HK-2 (cell line): ENCODE measurements around the gene TMEM150B.

Experiments used
- DNase-seq: peaks from one replicate; pipeline ENCODE4 v3.0.0-alpha.2; 2018; ENCODE audit not compliant: unreplicated experiment

TMEM150B gene

DNA sequence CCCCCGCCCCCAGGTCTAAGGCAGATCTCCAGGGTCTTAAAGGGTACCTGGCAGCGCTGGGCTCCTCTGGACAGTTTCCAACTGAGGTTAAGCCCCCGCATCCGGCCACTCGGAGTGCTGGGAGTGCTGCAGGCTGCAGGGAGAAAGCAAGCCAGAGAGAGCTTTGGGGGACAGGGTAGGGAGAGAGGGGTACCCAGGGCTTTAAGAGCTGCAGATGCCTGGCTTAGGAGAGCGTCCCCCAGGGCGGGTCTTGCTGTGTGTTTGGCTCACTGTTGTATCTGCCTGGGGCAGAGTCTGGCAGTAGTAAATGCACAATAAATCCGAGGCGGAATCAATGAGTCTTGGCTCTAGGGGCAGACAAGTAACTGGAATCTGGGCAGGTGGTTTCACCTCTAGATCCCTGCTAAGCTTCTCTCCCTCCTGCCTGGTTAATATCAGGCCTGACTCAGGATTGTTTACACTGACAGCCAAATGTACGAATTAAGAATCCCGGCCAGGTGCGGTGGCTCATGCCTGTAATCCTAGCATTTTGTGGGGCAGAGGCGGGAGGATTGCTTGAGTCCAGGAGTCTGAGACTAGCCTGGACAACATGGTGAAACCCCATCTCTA is 30.2 kb upstream of the TMEM150B start:
- DNase-seq, result no peak

DNA sequence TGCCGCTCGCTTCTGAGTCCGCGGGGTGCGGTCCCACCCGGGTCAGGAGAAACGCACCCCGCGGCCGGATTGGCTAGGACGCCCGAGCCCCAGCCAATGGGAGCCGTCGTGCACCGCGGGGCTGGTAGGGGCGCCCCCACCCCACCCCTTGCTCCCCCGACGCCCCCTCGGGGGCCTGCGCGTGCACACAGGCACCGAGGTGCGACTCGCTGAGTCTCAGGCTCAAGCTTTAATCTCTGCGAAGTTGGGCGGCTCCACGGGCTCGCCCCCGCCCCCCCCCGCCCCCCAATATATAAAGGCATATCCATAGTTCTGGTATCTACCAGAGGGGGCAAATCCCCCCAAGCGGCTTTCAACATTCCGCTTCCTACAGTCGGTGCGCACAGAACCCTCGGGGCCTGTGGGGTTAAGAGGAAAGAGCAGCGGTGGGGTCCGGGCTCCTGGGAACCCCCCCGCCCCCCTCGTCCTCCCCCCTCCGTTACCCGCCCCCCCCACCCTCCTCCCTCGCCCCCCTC is 29.6 kb upstream of the TMEM150B start, which contains the start of gene COX6B2:
TSS of gene COX6B2 (minus strand) at position 22 of the 515 bp plus-strand sequence. CDS start 198 bp downstream, outside the sequence.
- DNase-seq, result no peak

DNA sequence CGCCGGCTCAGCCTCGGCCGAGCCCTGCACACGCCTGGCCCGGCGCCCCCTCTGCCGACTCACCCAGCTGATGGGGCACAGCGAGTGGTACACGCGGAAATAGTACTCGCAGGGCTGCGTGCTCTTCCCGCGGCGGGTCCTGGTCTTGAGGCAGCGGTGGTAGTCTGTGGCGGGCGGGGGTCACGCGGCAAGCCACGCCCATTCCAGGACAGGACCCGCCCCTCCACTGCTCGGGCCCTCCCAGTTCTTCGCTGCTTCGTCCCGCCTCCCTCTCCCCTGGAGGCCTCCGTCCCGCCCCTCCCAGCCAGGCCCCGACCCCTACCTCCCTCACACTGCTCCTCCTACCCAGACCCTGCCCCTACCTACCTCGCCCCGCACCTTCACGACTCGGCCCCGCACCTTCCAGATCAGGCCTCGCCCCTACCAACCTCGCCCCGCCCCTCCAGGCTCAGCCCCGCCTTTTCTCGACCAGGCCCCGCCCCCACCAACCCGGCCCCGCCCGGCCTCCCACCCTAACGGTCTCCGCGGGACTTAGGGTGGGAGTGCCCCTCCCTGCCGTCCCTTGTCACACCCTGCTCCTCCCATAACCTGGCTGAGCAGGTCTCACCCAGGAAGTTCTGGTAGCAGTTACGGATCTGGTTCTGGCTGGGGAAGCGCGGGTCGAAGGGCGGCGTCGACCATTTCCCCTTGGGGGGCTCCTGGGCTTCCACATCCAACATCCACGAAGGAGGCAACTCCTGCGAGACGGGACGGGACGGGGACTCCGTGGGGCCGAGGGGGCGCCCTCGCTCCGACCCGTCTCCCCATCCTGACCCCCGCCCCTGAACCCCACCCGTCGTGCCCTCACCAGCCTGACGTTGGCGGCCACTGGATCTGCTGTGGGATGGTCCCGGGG is 28.9 kb upstream of the TMEM150B start:
- DNase-seq, result peak; percentile 67

DNA sequence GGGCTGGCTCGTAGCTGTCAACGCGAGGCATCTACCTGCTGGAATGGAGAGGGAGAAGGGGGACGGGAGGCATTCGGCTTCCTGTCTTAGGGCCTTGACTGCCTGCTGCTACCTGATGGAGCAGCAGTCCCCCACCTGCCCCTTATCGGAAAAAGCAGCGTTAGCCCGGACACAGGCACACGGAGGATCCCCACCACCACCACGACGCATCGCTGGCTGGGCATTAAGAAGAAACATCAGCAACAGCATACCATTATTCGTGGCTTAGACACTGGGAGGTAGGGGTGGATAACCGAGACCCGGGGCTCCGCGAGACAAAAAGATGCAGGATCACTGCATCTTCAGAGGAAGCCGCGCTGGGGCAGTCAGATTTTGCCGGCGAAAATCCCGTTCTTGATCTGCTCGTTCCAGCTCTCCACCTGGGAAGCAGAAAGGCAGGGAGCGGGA is 28.2 kb upstream of the TMEM150B start:
- no peak for DNase-seq

DNA sequence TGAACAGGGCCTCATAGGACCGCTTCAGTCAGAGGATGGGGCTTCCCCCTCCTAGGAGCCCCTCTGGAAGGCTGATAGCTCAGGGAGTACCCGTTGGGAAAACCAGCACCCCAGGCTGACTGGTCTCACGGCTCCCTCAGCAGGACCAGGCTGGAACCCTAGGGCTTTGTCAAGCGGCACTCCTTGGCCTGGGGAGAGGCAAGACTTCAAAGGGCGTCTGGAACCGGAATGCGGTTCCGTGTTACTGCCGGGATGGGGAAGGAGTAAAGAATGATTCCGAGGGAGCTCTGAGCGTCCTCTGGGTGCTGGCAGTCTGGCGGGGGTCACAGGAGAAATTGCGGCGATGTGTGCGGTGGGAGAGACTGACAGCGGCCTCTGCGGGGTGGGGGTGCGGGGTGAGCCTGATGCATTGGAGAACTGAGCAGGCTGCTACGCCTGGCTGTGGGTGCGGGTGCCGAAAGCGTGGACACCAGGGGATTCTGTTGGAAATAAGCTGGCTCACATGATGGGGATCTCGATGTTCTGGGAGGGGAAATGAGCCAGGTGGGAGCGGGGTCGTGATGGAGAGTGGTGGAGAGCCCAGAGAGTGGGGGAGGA is 27.5 kb upstream of the TMEM150B start:
- no peak for DNase-seq

DNA sequence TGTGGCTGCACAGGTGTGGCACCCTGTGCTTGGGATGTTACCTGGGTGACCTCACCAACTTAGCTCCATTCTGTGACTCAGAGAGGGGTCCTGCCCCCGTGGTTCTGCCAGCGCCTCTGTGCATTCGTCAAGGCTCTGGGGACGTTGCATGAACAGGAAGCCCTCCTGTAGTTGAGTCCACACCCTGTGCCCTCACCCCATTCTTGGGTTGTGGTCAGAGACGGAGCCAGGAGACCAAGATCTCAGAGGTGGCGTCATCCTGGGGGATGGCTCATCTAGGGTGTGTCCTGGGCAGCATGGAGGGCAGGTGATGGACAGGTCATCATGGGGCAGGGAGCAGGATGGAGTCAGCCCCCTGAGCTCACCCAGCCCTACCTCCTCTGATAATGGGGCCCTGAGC is 26.9 kb upstream of the TMEM150B start:
- no peak for DNase-seq

DNA sequence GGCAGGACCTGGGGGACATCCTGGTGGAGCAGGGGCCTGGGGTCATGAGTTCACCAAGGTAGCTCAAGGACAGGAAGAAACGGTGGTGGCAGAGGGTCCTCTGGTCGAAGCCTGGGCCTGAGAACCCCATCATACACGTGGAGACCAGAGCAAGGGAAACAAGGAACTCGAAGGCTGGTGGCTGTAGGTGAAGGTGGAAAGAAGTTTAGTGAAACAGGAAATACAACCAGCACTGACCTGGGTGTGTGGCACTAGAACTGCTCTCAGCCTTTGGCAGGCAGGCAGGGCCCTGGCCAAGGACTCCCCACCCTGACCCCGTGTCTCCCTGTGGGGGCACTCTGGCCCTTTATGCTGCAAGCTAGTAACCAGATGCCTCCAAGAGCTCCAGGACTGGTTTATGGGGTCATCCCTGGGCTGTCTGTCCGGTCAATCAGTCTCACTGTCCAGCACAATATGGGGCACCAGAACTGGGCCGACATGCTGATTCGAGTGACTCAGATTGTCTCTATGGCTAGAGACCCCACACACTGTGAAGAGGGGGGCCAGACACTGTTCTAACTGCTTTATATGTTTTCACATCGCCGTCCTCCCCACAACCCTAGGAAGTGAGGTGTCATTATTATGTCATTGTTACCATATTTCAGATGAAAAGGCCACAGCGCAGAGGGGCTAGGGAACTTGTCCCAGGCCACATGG is 25.6 kb upstream of the TMEM150B start:
- no peak for DNase-seq

DNA sequence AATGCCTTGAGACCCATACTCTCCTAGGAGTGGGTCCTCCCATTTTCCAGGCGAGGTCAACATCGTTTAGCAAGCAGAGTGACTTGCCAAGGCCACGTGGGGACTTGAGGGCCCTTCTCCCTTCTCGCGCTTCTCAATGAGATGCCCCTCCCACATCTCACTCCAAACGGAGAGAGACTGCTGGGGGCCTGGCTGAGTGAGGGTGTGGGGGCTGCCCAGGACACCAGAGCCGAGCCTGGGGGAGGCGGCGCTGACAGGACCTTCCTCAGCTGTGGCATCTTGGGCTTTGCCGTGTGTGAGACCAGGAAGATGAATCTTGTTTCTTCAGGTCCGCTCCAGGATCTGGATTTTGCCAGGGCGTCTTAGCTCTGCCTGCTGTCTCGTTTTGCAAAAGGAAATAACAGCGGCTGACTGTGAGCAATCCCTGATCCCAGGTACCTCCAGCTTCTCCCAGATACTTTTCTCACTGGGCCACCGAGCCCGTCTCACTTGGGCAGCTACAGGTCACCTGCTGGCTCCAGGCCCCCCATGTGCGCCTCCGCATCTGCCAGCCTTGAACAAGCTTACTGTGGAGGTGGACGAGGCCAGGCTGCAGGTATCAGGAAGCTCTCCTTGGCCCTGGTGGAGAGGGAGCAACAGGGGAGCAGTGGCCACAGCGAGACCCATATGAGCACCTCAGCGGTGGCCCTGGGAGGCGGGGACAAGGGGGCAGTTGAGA is 23.3 kb upstream of the TMEM150B start:
- DNase-seq, result no peak

DNA sequence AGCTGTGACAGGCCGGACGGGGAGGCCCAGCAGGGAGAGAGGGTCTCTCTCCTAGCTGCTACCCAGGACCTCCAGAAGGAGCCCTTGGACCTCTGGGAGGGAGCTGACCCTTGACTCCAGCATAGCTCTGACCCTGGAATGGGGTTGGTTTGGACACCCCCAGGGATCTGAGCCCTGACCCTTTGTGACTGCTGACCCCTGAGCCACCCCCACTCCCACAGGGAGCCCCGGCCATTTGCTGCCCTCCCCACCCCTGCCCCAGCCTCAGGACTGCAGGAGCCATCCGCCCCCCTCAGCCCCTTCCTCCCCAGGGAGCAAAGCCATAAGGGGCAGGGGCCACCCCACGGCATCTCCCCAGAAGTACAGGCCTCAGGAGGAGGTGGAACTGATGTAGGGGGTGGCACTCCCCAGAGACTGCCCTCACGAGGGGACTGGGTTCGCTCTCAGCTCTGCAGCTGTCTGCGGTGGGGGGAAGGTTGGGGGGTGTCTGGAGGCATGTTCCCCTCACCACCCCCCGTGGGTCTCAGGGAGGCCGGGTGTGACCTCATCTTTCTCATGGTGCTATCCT is 22.4 kb upstream of the TMEM150B start:
- no peak for DNase-seq

DNA sequence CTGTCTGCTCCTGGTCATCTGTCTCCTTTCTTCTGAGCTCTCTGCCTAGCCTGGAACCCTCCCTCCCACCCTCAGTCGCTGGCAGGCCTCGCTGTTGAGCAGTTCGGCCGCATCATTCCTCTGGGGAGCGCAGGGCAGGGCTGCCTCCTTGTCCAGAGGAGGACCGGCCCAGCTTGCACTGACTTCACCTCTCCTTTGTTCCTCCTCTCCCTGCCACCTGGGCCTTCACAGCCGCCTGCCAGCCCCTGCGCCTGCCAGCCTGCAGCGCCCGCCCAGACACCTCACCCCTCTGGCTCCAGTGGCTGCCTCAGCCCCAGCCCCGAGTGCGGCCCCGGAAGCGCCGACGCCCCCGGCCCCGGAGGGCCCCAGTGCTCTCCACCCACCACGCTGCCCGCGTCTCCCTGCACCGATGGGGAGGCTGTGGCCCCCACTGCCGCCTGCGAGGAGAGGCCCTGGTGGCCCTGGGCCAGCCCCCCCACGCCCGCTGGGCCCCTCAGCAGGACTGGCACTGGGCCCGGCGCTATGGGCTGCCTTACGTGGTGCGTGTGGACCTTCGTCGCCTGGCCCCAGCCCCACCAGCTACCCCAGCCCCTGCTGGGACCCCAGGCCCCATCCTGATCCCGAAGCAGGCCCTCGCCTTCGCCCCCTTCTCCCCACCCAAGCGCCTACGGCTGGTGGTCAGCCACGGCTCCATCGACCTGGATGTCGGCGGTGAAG is 21.7 kb upstream of the TMEM150B start:
- DNase-seq, result no peak

DNA sequence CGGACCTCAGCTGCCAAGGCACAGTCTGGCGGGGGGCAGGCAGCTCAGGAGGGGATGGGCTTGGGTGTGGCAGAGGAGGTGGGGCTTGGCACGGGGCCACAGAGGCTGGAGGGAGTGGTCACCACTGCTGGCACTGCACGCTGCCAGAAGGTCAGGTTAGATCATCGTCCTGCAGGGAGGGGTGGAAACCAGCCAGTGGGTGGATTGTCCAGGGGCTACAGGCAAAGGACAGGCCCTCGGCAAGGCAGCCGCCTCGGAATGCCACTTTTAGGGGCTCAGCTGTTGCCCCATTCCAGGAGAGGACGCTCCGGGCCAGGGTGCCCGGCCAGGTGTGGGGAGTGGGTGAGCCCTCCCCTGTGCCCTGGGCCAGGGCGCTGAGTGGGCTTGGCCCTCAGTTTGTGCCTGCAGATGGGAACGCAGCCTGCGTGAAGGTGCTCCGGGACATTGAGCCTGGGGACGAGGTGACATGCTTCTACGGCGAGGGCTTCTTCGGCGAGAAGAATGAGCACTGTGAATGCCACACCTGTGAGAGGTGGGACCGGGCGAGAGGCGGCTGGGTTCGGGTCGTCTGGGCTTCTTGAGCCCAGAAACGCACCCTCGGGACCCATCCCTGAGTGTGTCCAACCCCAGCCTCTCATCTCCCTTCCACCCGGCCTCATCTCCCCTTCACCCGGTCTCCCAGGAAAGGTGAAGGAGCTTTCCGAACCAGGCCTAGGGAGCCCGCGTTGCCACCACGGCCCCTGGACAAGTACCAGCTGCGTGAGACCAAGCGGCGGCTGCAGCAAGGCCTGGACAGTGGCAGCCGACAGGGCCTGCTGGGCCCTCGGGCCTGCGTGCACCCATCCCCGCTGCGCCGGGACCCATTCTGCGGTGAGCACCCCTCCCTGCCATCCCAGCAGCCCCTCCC is 20.9 kb upstream of the TMEM150B start:
- DNase-seq, result no peak

DNA sequence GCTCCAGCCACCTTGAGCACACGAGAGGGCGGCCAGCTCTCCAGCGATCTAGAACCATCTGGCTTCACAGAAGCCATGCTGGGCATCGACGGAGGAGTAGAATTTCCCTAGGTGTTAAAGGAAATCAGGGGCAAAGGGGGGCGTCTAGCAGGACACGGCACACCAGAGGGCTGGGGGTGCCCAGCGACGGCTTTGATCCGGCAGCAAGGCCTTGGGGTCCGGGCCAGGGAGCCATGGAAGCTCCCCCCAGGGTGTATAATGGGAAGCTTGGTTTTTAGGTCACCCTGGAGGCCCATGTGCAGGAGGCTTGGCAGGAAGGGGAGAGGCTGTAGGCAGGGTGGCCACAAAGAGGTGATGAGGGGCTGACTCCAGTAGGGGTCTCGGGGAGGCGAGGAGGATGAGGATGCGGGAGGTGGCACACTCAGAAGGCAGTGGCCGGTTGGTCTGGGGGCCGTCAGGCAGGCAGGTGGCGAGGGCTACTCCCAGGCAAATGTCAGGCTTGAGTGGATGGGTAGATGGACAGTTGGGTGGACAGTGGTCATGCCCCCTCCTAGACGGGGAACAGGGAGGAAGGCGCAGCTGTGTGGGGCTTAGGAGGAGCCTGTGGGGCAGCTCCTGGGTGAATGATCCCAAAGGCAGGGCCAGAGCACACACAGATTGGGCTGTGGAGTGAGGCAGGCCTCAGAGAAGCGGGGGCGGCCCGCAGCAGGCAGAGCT is 20.1 kb upstream of the TMEM150B start:
- no peak for DNase-seq

DNA sequence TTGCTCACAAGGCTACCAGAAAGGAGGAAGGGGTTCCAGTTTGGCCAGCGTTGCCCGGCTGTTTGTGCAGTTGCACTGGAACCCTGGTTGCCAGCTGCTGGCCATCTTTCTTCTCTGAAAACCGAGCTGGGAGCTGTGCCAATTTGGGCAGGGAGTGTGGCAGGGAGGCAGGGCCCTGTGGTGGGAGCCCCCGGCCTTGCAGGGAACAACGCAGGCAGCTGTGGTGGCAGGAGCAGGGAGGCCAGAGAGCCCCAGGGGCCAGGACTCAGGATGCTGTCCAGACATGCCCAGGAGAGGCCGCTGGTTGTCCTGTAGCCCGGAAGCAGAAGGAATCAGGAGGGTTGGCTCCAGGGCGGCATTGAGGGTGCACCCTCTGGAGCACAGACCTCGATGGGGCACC is 19.3 kb upstream of the TMEM150B start:
- DNase-seq, result no peak

DNA sequence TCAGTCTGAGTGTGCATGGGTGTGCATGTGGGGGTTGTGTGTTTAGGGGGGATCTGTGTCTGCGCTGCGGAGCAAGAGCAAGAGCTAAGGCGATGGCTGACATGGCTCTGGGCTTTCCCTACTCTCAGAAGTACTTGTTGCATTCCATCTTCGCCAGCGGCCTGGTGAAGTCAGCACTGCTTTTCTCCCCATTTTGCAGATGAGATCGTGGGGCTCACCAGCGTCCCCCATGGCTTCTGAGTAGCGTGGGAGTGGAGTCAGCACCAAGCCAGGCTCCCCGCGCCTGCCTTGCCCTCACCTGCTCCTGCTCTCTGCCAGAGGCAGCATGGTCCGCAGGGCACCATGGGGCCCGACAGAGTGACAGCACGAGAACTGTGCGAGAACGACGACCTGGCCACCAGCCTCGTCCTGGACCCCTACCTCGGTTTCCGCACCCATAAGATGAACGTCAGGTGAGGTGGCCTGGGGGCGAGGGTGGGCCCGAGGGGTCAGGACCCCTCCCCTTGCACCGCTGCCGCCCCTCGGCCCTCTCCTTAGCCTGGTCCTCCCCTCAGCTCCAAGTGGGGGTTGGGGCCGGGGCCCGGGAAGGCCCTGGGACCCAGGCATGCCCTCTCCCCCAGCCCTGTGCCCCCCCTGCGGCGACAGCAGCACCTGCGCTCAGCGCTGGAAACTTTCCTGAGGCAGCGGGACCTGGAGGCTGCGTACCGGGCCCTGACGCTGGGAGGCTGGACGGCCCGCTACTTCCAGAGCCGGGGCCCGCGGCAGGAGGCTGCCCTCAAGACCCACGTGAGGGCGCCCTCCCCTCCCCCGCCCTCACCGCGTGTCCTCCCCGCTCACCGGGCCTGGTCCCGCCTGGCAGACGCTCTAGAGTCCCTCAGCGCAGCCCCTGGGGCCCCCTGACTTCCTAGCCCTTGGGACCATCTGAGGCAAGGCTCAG is 16.7 kb upstream of the TMEM150B start:
- no peak for DNase-seq

DNA sequence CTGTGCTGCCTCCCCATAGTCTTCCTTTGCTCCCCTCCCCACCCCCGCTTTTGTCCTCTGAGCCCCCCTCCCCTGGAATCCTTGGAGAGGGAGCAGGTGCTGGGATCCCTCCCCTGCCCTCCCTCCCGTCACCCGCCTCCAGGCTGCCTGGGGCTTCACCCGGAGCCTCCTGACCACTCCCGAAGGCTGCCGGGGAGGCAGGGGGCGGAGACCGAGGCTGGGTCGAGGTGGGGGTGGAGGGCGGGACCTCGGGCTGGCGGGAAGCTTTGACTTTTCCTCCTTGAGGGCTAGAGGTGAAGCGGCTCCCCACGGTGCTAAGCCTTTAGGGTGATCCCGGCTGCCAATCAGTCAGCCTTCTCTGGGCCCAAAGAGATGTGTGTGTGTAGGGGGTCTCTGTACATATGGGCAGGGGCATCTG is 16.0 kb upstream of the TMEM150B start:
- peak; percentile 84 for DNase-seq

DNA sequence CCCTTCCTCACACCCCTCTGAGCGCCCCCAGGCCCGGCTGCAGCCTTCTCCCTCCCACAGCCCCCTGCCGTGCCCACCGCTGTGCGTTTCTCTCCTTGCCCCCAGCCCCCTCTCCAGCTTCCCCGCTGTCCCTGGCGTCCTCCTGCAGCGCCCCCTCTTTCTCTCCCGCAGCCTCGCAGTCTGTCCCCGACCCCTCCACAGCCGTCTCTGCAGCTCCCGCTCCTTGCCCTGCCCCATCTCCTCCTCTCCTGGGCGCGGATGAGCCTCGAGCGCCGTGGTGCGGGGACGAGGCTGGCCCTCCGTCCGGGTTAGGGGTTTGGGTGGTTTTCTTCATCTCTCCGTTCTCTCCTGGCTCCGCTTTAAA is 15.6 kb upstream of the TMEM150B start:
- peak; percentile 41 for DNase-seq
